HG03045 (cell line): Measurements from ENCODE around the gene CD2AP.

Experiments used
- ATAC-seq: cut with Tn5 transposase; IDR thresholded peaks from one replicate; pipeline ENCODE4 v1.9.1; 2021; ENCODE audit warnings: mild to moderate bottlenecking, moderate library complexity; ENCODE audit not compliant: unreplicated experiment

The CD2AP gene

GRCh38 chr6:47672816-47673215, 195.2 kb downstream of the CD2AP start:
- ATAC-seq: no peak

DNA sequence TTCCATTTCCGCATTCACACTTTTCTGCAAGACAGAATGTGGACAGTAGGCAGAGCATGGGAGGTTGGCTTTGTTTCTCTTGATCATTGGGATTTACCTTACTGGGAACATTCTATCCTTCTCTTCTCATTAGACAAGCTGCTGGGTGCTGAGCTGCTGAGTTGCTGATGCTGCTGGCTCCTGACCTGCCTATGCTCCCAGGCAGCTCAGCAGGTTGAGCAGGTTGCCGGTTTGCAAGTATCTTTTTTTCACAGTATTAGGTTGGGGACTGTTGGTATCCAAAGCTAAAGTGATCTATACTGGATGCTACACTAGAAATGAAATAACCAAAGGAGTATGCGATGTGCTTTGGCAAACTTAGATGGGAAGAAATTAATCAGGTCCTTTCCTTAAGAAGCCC, 197.1 kb downstream of the CD2AP start:
- no peak for ATAC-seq
